ENCODE measurements around the gene SPP1. TPM values are rescaled to one million over a fixed set of nuclear protein-coding genes. Genes with fewer than 3 reads are reported as not detected.

The SPP1 gene
- total and polyA plus RNA-seq, 10 of the 15 experiments (the other 5 are each of a cell fraction or from before 2014, with no cell fraction given), result 0.05 to 1.1 (median 0.39) TPM; not detected in 6

- TF ChIP-seq E4F1 (IDR thresholded peaks at IDR 0.05; ENCODE audit: borderline replicate concordance, partially characterized antibody), result no peak
- no peak for TF ChIP-seq RAD51 (IDR thresholded peaks at IDR 0.05)
- no peak for TF ChIP-seq RFX5 (IDR thresholded peaks at IDR 0.05; ENCODE audit: low read depth, low read length)
- TF ChIP-seq IRF4 (IDR thresholded peaks at IDR 0.05; ENCODE audit: low read depth, low read length), result no peak
- TF ChIP-seq ELK1 (IDR thresholded peaks at IDR 0.05; ENCODE audit: low read depth, low read length), result no peak
- TF ChIP-seq EZH2 (IDR thresholded peaks at IDR 0.05; ENCODE audit: borderline replicate concordance, control insufficient read depth, low read depth, low read length), result no peak
- TF ChIP-seq NFIC (IDR thresholded peaks at IDR 0.05; ENCODE audit: low read depth, low read length), result no peak
- no peak for TF ChIP-seq SPI1 (IDR thresholded peaks at IDR 0.05; ENCODE audit: borderline replicate concordance, insufficient read depth, low read depth, low read length)
- no peak for TF ChIP-seq ZNF207 (IDR thresholded peaks at IDR 0.05; ENCODE audit: borderline replicate concordance)
- TF ChIP-seq, protein P1, sequence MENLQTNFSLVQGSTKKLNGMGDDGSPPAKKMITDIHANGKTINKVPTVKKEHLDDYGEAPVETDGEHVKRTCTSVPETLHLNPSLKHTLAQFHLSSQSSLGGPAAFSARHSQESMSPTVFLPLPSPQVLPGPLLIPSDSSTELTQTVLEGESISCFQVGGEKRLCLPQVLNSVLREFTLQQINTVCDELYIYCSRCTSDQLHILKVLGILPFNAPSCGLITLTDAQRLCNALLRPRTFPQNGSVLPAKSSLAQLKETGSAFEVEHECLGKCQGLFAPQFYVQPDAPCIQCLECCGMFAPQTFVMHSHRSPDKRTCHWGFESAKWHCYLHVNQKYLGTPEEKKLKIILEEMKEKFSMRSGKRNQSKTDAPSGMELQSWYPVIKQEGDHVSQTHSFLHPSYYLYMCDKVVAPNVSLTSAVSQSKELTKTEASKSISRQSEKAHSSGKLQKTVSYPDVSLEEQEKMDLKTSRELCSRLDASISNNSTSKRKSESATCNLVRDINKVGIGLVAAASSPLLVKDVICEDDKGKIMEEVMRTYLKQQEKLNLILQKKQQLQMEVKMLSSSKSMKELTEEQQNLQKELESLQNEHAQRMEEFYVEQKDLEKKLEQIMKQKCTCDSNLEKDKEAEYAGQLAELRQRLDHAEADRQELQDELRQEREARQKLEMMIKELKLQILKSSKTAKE (IDR thresholded peaks at IDR 0.05; ENCODE audit: low read depth, poor library complexity, severe bottlenecking), result no peak
- TF ChIP-seq ZBTB11 (CRISPR knock-in tag; IDR thresholded peaks at IDR 0.05), result no peak
- TF ChIP-seq KDM1A (IDR thresholded peaks at IDR 0.05; ENCODE audit: borderline replicate concordance), result no peak
- no peak for TF ChIP-seq SUPT20H (IDR thresholded peaks at IDR 0.05; ENCODE audit: borderline replicate concordance, control insufficient read depth, low read depth, low read length)
- TF ChIP-seq PKNOX1 (IDR thresholded peaks at IDR 0.05), result no peak
- no peak for TF ChIP-seq TCF12 (IDR thresholded peaks at IDR 0.05; ENCODE audit: low read depth, low read length)
- TF ChIP-seq NBN (IDR thresholded peaks at IDR 0.05), result no peak
- TF ChIP-seq MYB (IDR thresholded peaks at IDR 0.05; ENCODE audit: borderline replicate concordance, low read depth, low read length), result no peak
- TF ChIP-seq CHD4 (IDR thresholded peaks at IDR 0.05), result no peak
- TF ChIP-seq ZSCAN29 (IDR thresholded peaks at IDR 0.05), result no peak
- no peak for TF ChIP-seq ZBED1 (IDR thresholded peaks at IDR 0.05; ENCODE audit: borderline replicate concordance)
Observed at GRCh38 chr4:88007304-88008121, 32.0 kb downstream of the SPP1 start, which contains the start of gene PKD2 (continued).

Measured in GM12878 (cell line).